Stimulated activated naive CD4-positive, alpha-beta T cell treated with Interleukin-2 at 50 U/mL for 16 hours (primary cell): ENCODE data around the gene DNAJC25.
"Not testable (repeated sequence)": the region's sequence is repeated elsewhere in the genome, so short reads cannot be mapped to it uniquely, and the experiment has no call there.

Experiments used
- DNase-seq: peaks from one replicate; lab custom pipeline; 2025; lab: John Stamatoyannopoulos, UW

Gene DNAJC25

DNA sequence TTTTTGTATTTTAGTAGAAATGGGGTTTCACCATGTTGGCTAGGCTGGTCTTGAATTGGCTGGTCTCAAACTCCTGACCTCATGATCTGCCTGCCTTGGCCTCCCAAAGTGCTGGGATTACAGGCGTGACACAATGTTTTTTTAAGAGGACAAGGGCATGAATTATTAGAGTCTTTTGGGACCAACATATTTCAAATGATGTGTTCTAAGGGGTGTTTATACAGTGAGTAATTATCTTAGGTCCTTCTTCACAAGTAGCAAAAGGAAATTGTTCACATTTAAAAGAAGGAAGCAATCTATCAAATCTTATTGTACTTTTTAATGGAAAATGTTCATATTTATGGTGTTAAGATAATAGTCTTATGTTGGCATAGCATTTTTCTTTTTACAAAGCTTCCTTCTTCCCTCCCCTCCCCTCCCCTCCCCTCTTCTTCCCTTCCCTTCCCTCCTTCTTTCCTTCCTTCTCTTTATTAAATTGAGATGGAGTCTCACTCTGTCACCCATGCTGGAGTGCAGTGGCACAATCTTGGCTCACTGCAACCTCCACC is 37.0 kb downstream of the DNAJC25 start:
- no peak for DNase-seq

DNA sequence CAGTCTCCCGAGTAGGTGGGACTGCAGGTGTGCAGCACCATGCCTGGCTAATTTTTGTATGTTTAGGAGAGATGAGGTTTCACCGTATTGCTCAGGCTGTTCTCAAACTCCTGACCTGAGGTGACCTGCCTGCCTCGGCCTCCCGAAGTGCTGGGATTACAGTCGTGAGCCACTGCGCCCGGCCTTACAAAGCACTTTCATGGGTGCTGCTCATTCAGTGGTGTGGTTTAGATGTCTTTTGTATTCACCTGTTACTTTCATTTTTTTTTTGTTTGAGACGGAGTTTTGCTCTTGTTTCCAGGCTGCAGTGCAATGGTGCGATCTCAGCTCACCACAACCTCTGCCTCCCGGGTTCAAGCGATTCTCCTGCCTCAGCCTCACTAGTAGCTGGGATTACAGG is 37.5 kb downstream of the DNAJC25 start:
- DNase-seq = not testable (repeated sequence)

DNA sequence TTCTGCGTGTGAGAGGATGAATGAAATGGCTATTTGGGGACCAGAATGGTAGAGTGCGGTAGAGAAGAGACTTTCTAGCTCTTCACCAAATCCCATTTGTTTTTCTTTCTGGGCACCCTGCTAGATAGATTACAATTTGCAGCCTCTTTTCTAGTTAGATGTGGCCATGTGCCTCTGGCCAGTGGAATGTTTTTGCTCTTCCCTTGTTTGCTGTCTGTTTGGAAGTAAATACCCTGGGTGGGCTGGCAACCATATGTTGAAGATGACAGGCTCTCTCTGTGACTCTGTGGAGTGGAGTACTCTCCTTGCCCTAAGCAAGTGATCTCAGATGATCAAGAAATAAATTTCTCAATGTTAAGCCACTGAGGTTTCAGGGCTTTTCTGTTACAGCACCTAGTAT is 43.2 kb downstream of the DNAJC25 start:
- DNase-seq = no peak

DNA sequence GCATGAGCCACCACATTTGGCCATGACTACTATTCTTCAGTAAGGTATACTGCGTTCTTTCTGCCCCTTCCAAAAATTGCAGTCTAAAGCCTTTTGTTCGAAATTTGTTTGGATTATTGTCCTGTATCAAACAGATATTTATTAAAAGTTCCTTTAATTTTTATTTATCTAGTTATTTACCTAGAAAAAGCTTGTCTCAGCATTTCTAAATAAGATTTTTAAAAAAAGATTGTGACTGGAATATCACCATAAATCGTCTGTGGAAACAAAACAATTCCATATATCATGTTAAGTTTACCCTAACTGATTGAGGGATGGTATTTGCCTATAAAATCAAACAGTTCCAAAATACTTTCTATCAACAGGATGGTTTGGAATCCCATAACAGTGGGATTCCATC is 45.0 kb downstream of the DNAJC25 start:
- no peak for DNase-seq

DNA sequence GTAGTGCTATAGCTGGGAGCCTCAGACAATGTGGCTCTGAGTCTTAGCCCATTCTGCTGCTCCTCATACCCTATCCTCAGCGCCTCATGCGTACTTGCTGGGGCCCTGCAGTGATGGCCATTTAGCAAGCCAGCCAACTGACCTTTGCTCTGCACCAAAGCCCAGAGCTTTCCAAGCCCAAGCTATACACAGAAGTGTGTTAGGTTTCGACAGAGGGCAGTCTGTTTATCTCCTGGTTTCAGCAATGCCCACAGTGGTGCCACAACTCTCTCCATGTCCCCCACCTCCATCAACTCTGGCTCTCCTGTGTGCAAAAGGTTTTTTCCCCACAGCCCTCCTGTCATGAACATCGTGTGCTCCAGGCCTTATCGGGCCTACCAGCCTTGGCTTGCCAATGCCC is 47.2 kb downstream of the DNAJC25 start:
- no peak for DNase-seq

DNA sequence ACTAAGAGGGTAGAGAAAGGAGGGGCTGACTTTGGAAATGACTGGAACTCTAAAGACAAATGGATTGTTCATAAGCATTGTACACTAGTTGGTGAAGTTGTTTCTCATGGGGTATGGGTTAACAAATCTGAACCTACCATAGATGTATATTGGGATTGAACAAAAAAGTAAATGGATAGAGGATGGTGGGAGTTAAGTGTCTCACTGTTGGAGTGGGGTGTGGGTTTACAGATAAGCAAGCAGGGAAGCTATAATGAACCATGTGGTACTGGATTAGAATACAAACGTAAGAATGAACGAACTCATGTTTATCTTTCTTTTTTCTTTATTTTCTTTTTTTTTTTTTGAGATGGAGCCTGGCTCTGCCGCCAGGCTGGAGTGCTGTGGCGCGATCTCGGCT is 48.1 kb downstream of the DNAJC25 start:
- no peak for DNase-seq

DNA sequence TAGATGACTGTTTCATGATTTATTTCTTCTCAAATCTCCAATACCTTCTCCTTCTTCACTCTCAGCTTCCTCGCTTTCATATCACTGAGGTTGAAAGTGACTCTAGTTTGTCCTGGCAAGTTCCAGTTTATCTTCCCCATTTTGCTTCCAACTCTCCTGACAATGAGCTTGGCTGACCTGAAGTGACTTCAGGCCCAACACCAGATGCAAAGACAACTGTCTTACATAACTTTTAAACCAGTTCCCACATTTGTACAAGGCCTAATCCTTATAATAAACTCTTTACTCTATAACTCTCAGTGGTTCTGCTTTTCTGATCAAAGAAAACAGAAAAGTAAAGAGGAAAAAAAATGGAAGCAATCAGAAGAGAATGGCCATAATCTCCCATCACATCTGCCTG is 52.3 kb downstream of the DNAJC25 start:
- no peak for DNase-seq

DNA sequence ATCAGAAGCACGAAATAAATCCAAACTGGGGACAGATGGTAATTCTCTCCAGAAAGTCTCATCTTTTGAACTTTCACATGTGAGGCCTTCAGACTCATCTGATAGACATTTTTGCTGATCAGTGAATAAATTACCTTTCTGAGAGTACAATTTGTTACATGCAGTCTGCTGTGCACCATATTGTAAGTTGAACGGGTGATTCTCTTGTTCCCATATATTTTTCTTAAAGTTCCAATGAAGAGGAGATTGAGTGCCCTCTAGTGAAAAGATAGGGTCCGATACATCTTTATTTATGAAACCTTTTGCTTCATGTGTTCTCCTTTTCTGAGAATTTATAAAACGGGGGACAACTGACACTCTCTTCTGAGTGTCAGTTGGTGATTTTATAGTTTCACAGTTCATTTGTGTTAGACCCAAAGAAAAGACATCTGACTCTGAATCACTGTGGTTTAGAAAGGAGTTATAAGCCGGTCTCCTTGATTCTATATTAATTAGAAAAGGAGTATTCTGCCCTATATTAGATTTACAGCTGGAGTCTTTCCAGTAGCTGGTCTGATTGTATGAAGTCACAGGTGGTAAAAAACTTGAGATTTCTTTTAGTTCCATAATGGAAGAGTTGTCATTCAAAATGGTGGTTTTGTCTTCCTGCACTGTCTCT is 60.7 kb downstream of the DNAJC25 start:
- DNase-seq = no peak

DNA sequence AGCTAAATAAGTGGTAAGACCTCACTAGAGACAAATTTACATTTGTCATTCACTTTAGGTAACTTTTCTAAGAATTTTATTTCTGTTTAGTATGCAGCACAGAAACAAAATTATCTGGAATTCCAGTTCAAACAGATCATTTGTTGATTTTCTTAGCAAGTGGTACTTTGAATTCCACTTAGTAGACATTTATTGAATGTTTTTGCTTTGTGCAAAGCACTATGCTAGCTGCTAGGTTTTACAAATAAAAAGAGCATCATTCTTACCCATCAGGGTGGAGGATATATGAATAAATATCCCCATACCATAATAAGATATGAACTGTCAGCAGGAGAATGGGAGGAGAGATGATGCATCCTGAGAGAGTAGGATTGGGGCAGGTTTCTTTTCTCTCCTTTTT is 65.7 kb downstream of the DNAJC25 start:
- DNase-seq = no peak

DNA sequence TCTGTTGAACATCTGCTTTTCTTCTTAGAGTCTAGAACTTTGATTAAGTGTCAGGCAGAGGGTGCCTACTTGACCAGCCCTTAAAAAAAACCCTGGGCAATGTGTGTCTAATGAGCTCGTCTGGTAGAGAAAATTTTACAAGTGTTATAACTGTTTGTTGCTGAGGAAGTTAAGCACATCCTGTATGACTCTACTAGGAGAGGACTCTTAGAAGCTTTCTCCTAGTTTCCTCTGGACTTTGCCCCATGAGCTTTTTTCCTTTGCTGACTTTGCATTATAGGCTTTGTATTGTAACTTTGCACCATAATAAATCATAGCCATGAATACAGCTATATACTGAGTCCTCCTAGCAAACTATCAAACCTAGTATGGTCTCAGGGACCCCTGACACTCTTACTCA is 69.6 kb downstream of the DNAJC25 start:
- no peak for DNase-seq
